IPS DF 4.7 (cell line): Measurements from ENCODE around the gene FBXL2.
"Not testable (repeated sequence)": the region's sequence is repeated elsewhere in the genome, so short reads cannot be mapped to it uniquely, and the experiment has no call there.

ENCODE experiments used
- DNase-seq: peaks from one replicate; pipeline ENCODE4 v3.0.0-alpha.2; 2013; ENCODE audit warnings: low spot score; ENCODE audit errors: extremely low read depth

The FBXL2 gene

DNA sequence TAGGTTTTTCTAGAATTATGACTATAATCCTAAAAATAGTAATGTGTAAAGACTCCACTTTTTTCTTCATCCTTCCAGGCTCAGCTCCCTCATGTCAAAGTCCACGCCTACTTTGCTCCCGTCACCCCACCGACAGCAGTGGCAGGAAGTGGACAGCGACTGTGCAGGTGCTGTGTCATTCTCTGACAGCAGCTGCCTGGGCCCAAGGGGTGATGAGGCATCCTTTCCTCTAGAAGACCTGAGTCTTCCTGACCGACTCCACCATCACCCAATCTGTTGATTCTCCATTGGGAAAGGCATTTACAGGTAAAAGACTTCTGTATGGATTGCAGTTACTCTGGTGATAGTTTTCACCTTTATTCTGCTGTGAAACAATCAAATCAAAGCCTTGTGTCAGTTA lies 108.2 kb downstream of the FBXL2 start:
- no peak for DNase-seq

- no peak for DNase-seq
Measured at GRCh38 chr3:33386631-33387030, 109.4 kb downstream of the FBXL2 start.

DNA sequence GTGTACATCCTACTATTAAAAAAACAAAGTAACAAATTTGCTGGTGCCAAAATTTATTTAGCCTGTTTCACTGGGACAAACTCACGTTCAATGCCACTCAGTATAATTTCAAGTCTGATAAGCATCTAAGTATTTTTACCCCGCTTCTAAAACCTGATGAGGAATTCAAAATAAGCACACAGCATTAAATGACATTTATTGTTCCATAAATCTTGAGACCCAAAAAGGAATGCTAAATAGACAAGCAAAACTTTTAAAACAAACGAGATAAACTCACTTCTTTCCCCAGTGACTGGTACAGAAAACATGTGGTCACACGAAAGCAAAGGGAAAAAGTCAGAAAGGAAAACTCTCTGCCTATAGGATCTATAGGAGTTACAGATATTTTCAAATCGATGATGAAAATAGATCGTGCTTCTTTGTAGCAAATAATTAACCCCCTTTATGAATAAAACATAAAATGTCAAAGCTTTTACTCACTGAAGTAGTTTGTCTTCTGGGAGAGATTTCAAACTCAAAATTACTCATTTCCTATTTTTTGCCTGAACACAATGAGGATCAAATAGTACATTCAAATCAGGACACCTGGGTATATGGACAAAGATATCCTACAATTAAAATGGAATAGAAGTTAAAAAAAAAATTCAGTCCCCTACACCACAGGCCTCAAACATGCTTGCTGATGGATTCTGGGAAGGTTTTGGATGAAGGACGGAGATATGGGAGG lies 111.3 kb downstream of the FBXL2 start:
- DNase-seq, result no peak

GRCh38 chr3:33389908-33390307 lies 112.7 kb downstream of the FBXL2 start:
- no peak for DNase-seq

DNA sequence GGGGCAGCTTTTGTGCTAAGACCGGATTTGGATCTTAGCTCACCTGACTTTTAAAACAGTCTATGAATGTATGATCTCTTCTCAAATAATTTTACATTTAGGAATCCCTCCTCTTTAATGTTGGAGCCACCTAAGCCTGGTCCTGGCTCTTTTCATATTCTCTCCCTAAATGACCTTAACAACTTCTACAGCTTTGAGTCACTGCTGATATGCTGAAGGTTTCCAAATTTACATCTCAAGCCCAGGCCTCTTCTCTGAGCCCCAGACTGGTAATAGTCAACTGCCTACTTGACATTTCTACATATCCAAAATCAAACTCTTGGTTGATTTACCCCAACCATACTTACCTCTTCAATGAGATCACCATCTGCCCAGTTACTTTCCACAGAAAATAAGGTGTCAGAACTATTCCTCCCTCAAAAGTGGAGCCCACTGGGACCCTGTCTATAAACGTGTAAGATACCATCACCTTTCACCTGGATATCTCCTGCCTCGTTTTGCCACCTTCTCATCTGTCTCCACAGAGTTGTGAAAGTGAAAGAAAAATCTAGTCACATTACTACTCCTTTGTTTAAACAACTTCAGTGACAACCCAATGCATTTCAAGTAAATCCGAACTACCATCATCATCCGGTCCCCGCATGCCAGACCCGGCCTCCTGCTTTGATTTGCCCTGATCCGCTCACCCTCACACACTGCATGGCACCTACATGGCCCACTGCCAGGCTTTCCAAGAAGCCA lies 114.2 kb downstream of the FBXL2 start:
- no peak for DNase-seq

DNA sequence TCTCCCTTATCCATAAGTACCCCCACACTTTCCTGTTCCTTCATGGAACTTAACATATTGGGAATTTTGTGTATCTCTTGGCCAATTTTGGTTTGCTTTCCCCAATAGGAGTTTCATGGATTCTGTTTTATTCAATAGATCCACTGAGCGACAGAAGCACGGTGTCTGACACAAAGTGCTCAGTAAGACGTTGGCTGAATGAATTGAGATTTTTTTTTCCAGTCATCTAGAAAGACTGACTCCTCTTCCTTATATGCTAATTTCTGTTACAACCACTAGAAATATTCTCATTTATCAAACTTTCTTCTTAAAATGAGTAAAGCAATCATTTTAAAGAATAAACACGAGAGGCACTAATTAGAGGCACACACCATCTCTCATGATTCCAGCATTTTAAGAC lies 114.9 kb downstream of the FBXL2 start:
- no peak for DNase-seq

GRCh38 chr3:33392703-33393125 lies 115.5 kb downstream of the FBXL2 start:
- no peak for DNase-seq

DNA sequence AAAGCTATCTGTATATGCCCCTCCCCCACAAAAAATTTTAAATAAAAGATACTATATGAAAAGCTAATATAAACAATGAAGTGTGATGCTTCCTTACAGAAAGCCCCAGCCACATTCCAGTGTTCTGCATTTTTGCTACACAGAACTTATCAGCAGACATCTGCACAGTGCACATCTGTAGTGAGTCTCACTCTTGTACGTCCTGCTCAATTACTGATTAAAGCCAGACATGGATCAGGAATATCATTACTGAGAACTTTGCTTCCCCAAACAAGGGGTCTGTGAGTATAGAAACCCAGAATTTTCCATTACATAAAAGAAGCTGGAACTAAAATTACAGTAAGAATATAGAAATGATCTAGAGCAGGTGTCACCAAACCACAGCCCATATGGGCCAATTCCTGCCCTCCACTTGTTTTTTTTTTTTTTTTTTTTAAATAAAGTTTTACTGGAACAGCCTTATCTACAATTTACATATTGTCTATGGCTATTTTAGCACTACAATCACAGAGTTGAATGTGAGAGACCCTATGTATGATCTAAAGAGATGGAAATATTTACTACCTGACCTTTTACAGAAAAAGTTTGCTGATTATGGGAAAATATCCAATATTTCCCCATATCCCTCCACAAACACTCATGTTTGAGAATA lies 117.3 kb downstream of the FBXL2 start:
- DNase-seq, result no peak

GRCh38 chr3:33395900-33396299 lies 118.7 kb downstream of the FBXL2 start:
- DNase-seq, result no peak

DNA sequence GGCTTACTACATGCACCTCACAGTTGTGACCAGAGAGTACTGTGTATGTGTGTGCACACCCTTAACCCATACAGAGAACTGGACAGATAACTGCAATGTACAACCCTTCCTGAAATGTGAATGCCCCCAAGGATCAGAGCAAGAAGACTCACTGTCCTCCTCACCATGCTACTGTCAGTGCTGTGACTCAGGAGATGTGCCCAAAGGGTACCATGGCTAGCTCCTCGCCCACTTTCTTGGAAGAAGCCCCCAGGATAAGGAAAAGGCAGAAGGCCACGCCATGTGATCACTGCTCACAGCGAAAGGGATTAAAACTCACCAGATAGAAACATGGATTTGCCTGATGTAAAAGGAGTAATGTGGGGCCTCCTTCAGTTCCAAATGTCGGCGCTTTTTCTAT lies 121.2 kb downstream of the FBXL2 start:
- DNase-seq, result no peak

DNA sequence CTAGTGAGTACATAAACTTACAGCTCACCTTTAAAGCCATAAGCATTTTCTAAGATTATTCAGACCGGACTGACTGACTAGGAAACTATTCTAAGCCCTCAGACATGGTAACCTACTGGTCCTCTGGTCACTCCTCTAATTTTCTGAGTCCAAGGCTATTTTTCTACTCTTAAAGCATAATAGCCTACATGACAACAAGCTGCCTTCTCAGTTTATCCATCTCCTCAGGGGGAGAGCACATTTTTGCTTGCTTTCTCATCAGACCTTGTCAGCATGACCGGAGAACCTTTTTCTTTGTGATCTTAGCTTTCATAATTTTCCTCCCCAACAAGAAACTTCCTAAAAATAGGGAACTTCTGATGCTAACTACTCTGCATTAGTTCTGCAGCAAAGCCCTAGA lies 124.5 kb downstream of the FBXL2 start:
- no peak for DNase-seq

GRCh38 chr3:33402936-33403335 lies 125.7 kb downstream of the FBXL2 start:
- no peak for DNase-seq

DNA sequence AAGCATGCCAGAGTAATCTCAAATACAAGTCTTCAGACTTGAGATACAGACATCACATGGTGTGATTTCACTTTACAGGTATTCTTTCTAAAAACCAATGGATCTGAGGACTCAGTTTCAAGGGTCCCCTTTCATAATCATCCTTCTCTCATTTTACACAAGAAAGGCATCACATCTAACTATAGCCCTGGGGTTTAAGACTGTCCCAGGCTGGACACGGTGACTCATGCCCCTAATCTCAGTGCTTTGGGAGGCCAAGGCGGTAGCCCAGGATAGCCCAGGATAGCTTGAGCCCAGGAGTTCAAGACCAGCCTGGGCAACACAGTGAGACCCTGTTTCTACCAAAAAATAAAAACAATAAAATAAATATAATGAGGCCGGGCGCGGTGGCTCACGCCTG lies 126.5 kb downstream of the FBXL2 start:
- no peak for DNase-seq

- not testable (repeated sequence) for DNase-seq
Measured at GRCh38 chr3:33410816-33411215, 133.6 kb downstream of the FBXL2 start.

DNA sequence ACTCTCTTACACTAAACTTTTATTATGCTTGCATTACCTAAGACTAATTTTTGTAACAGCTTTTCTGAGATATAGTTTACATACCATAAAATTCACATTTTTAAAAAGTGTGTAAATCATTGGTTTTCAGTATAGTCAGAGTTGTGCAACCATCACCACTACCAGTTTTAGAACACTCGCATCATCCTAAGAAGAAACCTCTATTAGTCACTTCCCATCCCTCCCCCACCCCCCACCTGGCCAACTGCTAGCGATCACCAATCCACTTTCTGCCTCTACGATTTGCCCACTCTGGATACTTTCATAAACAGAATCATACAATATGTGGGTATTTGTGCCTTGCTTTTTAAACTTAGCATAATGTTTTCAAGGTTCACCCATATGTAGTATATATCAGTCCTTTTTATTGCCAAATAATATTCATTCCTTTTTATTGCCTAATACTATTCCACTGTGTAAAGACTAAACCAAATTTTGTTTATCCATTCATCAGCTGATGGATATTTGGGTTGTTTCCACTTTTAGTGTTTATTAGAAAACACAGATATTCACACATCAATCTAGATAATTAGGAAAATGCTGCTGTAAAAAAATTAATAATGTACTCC lies 139.9 kb downstream of the FBXL2 start:
- no peak for DNase-seq

DNA sequence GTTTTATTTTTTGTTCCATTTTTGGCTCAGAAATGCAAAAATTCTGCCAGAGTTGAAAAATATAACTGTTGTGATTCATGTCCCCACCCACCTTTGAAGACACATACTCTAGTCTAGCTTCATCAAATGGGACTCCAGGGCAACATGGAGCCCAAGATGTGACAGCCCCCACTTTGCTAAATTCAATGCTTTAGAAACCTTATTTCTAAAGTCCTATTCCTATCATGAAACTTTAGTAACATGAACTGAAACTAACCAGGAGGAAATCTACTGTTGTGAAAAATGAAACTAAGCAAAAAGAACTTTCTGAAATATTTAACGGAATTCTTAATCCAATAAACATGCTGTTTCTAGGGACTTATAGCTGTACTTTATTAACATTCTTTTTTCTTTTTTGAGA lies 142.7 kb downstream of the FBXL2 start:
- no peak for DNase-seq

DNA sequence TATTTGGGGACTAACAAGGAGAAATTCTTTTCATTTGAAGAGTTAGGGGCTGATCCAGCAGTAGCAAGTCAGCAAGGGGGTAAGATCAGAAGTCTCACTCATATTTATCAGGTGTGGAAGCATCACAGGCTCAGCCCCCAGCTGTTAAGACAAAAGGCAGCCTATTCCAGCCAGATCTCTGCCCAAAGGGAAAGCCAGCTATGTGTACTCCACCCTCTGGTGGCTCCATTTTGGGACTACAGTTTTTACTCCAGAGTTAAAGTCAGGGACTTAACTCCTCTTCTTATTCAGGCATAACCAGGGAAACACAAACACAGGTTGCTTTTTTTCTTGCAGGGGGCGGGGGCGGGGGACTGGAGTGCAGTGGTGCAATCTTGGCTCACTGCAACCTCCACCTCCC lies 143.7 kb downstream of the FBXL2 start:
- no peak for DNase-seq

- no peak for DNase-seq
Measured at GRCh38 chr3:33424606-33425452, 147.6 kb downstream of the FBXL2 start.

- no peak for DNase-seq
Measured at GRCh38 chr3:33425453-33425852, 148.2 kb downstream of the FBXL2 start.

GRCh38 chr3:33426068-33426467 lies 148.8 kb downstream of the FBXL2 start:
- DNase-seq, result peak; percentile 74

DNA sequence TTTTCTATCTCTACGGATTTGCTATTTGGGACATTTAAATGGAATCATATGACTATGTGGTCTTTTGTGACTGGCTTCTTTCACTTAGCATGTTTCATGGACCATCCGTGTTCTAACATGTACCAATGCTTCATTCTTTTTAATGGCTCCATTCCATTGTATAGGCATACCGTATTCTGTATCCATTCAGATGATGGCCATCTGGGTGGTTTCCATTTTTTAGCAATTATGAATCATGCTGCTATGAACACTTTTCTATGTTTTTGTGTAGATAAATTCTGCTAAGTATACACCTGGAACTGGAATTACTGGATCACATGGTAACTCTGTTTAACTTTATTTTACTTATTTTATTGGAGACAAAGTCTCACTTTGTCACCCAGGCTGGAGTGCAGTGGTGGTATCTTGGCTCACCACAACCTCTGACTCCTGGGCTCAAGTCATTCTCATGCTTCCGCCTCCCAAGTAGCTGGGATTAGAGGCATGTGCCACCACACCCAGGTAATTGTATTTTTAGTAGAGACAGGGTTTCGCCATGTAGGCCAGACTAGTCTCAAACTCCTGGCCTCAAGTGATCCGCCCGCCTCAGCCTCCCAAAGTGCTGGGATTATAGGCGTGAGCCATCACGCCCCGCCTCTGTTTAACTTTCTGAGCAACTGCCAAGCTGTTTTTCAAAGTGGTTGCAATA lies 149.5 kb downstream of the FBXL2 start:
- DNase-seq, result no peak
